Measurements from ENCODE around the gene PLIN3. TPM values are rescaled to one million over a fixed set of nuclear protein-coding genes. Genes with fewer than 3 reads are reported as not detected.

Gene PLIN3
- total and polyA plus RNA-seq, 9 of the 15 experiments (the other 6 are each of a cell fraction or from before 2014, with no cell fraction given), result 7.5 to 75.6 (median 43.1) TPM

DNA sequence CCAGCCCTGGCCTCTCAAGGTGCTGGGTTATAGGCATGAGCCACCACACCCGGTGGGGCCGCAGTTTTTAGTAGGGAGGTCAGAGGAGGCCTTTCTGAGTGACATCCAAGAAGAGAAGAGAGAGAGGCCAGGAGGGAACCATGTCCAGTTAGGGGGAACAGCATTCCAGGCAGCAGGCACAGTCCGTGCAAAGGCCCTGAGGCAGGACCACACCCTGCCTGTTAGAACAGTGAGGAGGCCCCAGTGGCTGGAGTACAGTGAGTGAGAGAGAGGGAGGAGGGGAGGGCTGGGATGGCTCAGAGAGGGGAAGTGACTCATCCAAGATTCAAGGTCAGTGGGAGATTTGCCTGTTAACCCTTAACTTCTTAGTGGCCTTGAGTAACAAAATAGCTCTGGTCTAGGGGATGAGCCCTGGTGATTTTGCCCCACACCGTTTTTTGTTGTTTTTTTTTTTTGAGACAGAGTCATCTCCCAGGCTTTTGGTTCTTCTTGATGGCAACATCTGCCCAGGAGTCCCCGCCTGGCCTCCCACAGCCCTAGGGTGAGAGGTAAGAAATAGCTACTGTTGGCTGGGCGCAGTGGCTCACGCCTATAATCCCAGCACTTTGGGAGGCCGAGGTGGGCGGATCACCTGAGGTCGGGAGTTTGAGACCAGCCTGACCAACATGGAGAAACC, 2.7 kb upstream of the PLIN3 start (continued):
- TF ChIP-seq JUND (IDR thresholded peaks at IDR 0.05; ENCODE audit: borderline replicate concordance, low read depth, low read length) (peak; percentile 100), JUND (tag; IDR thresholded peaks at IDR 0.05; ENCODE audit: borderline replicate concordance, low read depth, low read length) (peak; percentile 98), ZNF384 (IDR thresholded peaks at IDR 0.05; ENCODE audit: low read depth, low read length) (peak; percentile 77), STAT5A (IDR thresholded peaks at IDR 0.05; ENCODE audit: borderline replicate concordance, low read length) (no peak), CBFA2T2 (conservative IDR thresholded peaks at IDR 0.05) (no peak), YY1 (IDR thresholded peaks at IDR 0.05; ENCODE audit: borderline replicate concordance in 1 of 3, control insufficient read depth in 1 of 3, extremely low read depth in 1 of 3, insufficient read depth in 3 of 3, insufficient read length in 1 of 3, insufficient replicate concordance in 2 of 3, low read depth in 1 of 3, low read length in 2 of 3) (peak in 1 of 3 experiments; percentile 45), NFE2 (IDR thresholded peaks at IDR 0.05; ENCODE audit: low read depth) (peak; percentile 49; the same call in 1 of the 2 replicates)
- TF ChIP-seq, protein P1, sequence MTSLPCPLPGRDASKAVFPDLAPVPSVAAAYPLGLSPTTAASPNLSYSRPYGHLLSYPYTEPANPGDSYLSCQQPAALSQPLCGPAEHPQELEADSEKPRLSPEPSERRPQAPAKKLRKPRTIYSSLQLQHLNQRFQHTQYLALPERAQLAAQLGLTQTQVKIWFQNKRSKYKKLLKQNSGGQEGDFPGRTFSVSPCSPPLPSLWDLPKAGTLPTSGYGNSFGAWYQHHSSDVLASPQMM (CRISPR knock-in tag; IDR thresholded peaks at IDR 0.05), result no peak
- TF ChIP-seq, protein P2, sequence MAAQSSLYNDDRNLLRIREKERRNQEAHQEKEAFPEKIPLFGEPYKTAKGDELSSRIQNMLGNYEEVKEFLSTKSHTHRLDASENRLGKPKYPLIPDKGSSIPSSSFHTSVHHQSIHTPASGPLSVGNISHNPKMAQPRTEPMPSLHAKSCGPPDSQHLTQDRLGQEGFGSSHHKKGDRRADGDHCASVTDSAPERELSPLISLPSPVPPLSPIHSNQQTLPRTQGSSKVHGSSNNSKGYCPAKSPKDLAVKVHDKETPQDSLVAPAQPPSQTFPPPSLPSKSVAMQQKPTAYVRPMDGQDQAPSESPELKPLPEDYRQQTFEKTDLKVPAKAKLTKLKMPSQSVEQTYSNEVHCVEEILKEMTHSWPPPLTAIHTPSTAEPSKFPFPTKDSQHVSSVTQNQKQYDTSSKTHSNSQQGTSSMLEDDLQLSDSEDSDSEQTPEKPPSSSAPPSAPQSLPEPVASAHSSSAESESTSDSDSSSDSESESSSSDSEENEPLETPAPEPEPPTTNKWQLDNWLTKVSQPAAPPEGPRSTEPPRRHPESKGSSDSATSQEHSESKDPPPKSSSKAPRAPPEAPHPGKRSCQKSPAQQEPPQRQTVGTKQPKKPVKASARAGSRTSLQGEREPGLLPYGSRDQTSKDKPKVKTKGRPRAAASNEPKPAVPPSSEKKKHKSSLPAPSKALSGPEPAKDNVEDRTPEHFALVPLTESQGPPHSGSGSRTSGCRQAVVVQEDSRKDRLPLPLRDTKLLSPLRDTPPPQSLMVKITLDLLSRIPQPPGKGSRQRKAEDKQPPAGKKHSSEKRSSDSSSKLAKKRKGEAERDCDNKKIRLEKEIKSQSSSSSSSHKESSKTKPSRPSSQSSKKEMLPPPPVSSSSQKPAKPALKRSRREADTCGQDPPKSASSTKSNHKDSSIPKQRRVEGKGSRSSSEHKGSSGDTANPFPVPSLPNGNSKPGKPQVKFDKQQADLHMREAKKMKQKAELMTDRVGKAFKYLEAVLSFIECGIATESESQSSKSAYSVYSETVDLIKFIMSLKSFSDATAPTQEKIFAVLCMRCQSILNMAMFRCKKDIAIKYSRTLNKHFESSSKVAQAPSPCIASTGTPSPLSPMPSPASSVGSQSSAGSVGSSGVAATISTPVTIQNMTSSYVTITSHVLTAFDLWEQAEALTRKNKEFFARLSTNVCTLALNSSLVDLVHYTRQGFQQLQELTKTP (IDR thresholded peaks at IDR 0.05; ENCODE audit: low read depth in 1 of 2, partially characterized antibody in 2 of 2), result peak in 1 of 2 experiments; percentile 86
- TF ChIP-seq, protein P3, sequence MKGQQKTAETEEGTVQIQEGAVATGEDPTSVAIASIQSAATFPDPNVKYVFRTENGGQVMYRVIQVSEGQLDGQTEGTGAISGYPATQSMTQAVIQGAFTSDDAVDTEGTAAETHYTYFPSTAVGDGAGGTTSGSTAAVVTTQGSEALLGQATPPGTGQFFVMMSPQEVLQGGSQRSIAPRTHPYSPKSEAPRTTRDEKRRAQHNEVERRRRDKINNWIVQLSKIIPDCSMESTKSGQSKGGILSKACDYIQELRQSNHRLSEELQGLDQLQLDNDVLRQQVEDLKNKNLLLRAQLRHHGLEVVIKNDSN (CRISPR knock-in tag; IDR thresholded peaks at IDR 0.05), result no peak
- TF ChIP-seq, protein P4, sequence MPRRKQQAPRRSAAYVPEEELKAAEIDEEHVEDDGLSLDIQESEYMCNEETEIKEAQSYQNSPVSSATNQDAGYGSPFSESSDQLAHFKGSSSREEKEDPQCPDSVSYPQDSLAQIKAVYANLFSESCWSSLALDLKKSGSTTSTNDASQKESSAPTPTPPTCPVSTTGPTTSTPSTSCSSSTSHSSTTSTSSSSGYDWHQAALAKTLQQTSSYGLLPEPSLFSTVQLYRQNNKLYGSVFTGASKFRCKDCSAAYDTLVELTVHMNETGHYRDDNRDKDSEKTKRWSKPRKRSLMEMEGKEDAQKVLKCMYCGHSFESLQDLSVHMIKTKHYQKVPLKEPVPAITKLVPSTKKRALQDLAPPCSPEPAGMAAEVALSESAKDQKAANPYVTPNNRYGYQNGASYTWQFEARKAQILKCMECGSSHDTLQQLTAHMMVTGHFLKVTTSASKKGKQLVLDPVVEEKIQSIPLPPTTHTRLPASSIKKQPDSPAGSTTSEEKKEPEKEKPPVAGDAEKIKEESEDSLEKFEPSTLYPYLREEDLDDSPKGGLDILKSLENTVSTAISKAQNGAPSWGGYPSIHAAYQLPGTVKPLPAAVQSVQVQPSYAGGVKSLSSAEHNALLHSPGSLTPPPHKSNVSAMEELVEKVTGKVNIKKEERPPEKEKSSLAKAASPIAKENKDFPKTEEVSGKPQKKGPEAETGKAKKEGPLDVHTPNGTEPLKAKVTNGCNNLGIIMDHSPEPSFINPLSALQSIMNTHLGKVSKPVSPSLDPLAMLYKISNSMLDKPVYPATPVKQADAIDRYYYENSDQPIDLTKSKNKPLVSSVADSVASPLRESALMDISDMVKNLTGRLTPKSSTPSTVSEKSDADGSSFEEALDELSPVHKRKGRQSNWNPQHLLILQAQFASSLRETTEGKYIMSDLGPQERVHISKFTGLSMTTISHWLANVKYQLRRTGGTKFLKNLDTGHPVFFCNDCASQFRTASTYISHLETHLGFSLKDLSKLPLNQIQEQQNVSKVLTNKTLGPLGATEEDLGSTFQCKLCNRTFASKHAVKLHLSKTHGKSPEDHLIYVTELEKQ (CRISPR knock-in tag; IDR thresholded peaks at IDR 0.05), result no peak
- TF ChIP-seq, protein P5, sequence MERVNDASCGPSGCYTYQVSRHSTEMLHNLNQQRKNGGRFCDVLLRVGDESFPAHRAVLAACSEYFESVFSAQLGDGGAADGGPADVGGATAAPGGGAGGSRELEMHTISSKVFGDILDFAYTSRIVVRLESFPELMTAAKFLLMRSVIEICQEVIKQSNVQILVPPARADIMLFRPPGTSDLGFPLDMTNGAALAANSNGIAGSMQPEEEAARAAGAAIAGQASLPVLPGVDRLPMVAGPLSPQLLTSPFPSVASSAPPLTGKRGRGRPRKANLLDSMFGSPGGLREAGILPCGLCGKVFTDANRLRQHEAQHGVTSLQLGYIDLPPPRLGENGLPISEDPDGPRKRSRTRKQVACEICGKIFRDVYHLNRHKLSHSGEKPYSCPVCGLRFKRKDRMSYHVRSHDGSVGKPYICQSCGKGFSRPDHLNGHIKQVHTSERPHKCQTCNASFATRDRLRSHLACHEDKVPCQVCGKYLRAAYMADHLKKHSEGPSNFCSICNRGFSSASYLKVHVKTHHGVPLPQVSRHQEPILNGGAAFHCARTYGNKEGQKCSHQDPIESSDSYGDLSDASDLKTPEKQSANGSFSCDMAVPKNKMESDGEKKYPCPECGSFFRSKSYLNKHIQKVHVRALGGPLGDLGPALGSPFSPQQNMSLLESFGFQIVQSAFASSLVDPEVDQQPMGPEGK (CRISPR knock-in tag; IDR thresholded peaks at IDR 0.05; ENCODE audit: borderline replicate concordance), result no peak
- TF ChIP-seq, protein P6, sequence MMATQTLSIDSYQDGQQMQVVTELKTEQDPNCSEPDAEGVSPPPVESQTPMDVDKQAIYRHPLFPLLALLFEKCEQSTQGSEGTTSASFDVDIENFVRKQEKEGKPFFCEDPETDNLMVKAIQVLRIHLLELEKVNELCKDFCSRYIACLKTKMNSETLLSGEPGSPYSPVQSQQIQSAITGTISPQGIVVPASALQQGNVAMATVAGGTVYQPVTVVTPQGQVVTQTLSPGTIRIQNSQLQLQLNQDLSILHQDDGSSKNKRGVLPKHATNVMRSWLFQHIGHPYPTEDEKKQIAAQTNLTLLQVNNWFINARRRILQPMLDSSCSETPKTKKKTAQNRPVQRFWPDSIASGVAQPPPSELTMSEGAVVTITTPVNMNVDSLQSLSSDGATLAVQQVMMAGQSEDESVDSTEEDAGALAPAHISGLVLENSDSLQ (IDR thresholded peaks at IDR 0.05), result peak; percentile 69

All from K562 (cell line).